HepG2 (cell line): ENCODE results near the gene DGCR8.

ENCODE experiments used
- NPAS2 ChIP-seq: sonication (generic); formaldehyde crosslinking; IDR thresholded peaks from 2 replicates; pipeline ENCODE4 v1.8.0; 2022; ENCODE audit warnings: mild to moderate bottlenecking, missing genetic modification reagents, borderline replicate concordance
- SALL2 ChIP-seq: sonication (generic); formaldehyde crosslinking; IDR thresholded peaks from 2 replicates; pipeline ENCODE4 v1.8.1; 2023; ENCODE audit warnings: mild to moderate bottlenecking, missing genetic modification reagents, inconsistent platforms
- ZNF670 ChIP-seq: sonication (generic); formaldehyde crosslinking; IDR thresholded peaks from 2 replicates; pipeline ENCODE4 v1.8.0; 2022; ENCODE audit warnings: mild to moderate bottlenecking, missing genetic modification reagents, borderline replicate concordance

DNA sequence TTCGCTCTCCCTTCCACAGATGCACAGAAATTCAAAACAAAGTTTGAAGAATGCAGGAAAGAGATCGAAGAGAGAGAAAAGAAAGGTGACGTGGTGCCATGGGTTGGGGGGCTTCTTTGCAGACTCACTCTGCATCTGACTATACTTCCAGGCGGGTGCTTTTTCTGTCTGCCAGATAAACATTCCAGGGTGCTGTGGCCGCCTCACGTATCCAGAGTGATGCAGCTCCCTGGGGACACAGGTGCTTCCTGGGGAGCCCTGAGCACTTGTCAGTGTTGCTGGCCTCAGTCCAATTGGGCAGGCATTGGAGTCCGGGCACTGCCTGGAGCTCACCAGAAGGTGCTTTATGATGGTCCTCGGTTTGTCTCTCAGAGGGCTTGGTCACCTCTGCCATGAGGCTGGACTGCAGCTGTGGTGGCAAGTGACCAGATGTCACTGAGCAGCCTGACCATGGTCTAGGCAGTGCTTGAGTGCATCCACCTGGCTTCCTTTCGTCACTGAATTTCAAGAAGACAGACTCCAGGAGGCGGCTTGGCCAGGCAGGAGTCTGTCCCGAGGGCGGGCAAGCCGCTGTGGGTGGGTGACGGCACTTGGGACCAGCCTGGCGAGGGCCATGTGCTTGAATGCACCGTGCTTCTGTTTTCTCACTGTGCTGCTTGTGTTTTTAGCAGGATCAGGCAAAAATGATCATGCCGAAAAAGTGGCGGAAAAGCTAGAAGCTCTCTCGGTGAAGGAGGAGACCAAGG lies 46.4 kb downstream of the DGCR8 start:
- no peak for TF ChIP-seq ZNF670
- no peak for TF ChIP-seq SALL2 (CRISPR knock-in tag)
- no peak for TF ChIP-seq NPAS2
